LNCaP clone FGC (cell line): ENCODE measurements around the gene KLHL29.

ENCODE experiments used
- DNase-seq: peaks from one replicate; pipeline ENCODE4 v3.0.0-alpha.2; 2011; ENCODE audit warnings: low read depth
- H3K4me3 ChIP-seq: 2 replicates; pipeline ENCODE4 v1.5.1; 2011; ENCODE audit warnings: mild to moderate bottlenecking, low read depth, low read length, control low read depth
- TF ChIP-seq, protein P1 (sequence below): IDR thresholded peaks from 2 replicates; pipeline ENCODE4 v1.5.1; 2012; ENCODE audit warnings: mild to moderate bottlenecking; ENCODE audit not compliant: control insufficient read depth, insufficient read depth; ENCODE audit errors: extremely low read depth

KLHL29 gene

DNA sequence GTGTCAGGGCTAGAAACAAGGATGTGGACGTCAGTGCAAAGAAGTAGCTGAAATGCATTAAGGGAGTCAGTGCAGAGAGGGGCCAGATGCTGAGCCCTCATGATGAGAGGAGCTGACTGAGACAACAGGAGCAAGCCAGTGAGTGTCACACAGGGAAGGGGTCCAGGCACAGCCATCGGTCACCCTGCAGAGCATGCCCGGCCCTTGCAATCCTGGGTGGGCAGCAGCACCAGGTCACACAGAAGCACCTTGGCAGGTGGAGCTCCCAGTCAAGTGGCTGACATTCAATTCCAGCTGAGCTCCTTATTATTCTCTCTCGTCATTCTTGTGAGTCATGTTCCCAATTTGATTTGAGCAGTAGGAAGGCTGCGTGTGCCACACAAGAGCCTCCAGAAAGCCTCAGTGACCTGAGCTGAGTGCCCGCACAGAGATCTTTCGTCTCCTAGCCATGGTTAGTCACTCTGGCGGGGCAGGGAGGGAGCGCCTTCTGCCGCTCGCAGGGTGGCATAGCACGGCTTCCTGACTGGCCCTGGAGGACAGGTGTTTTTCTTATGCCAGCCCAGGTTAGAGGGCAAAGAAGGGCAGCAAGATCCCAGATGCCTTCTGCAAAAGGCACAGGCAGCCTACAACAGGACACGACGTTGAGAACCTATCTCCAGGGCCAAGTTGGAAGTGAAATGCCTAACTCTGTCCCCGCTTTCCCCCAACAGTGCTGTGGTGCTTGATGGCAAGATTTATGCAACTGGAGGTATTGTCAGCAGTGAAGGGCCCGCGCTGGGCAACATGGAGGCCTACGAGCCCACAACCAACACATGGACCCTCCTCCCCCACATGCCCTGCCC, 321.0 kb downstream of the KLHL29 start:
- H3K4me3 ChIP-seq: no peak overlapping the region
- DNase-seq: no peak
- TF ChIP-seq, protein P1, sequence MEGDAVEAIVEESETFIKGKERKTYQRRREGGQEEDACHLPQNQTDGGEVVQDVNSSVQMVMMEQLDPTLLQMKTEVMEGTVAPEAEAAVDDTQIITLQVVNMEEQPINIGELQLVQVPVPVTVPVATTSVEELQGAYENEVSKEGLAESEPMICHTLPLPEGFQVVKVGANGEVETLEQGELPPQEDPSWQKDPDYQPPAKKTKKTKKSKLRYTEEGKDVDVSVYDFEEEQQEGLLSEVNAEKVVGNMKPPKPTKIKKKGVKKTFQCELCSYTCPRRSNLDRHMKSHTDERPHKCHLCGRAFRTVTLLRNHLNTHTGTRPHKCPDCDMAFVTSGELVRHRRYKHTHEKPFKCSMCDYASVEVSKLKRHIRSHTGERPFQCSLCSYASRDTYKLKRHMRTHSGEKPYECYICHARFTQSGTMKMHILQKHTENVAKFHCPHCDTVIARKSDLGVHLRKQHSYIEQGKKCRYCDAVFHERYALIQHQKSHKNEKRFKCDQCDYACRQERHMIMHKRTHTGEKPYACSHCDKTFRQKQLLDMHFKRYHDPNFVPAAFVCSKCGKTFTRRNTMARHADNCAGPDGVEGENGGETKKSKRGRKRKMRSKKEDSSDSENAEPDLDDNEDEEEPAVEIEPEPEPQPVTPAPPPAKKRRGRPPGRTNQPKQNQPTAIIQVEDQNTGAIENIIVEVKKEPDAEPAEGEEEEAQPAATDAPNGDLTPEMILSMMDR: no peak

GRCh38 chr2:23706613-23707078, 321.7 kb downstream of the KLHL29 start:
- TF ChIP-seq, protein P1: no peak
- no peak for DNase-seq
- H3K4me3 ChIP-seq: no peak overlapping the region

GRCh38 chr2:23707096-23707495, 322.1 kb downstream of the KLHL29 start:
- TF ChIP-seq, protein P1: no peak
- DNase-seq: no peak
- no peak overlapping the region for H3K4me3 ChIP-seq

DNA sequence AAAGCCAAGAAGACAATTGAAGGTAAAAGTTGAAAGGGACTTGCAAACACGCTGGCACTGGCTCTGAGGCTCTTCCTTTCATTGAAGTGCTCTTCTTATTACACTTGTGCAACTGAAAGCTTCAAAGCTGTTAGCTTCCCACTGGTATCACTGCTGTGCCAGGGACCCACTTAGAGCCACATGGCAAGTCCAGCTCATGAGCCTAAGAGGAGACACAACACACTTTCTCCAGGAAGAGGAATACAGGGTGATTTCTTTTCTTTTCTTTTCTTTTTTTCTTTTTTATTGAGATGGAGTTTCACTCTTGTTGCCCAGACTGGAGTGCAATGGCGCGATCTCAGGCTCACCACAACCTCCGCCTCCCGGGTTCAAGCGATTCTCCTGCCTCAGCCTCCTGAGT, 323.8 kb downstream of the KLHL29 start:
- TF ChIP-seq, protein P1: no peak
- DNase-seq: no peak
- no peak overlapping the region for H3K4me3 ChIP-seq

GRCh38 chr2:23709311-23709710, 324.3 kb downstream of the KLHL29 start:
- TF ChIP-seq, protein P1: no peak
- no peak for DNase-seq
- no peak overlapping the region for H3K4me3 ChIP-seq

GRCh38 chr2:23711979-23712755, 327.2 kb downstream of the KLHL29 start:
- no peak overlapping the region for H3K4me3 ChIP-seq
- no peak for DNase-seq
- TF ChIP-seq, protein P1: no peak
